H1 (cell line): Measurements from ENCODE around the gene UTRN. TPM values are rescaled to one million over a fixed set of nuclear protein-coding genes. Genes with fewer than 3 reads are reported as not detected.

Experiments used
- polyA plus RNA-seq, 7 experiments: library from polyadenylated mRNA; depleted of rRNA in 3 of 7; stranded (reverse) in 5 of 7; unstranded in 2 of 7; fragments of >200 nt in 5 of 7; fragments of 200-250 nt in 2 of 7; gene quantifications; 1 replicate in 5 of 7; 2 replicates in 1 of 7; 4 replicates in 1 of 7; pipeline versions ENCODE4 v1.2.1 to v1.2.3, GENCODE V29; 2011 to 2013; ENCODE audit warnings: missing spikeins in 2 of 7, mixed read lengths in 2 of 7
- total RNA-seq: library from RNA; stranded (reverse); fragmentation: NEBNext Ultra II Directional; extraction: Animal tissue kit (Norgen Biotek cat#: 25700); gene quantifications from 2 replicates; pipeline ENCODE4 v1.2.1, GENCODE V29; 2021
- TF ChIP-seq, protein P1 (sequence below): fragments of 300-600 bp; sonication (generic); IDR thresholded peaks from 2 replicates; pipeline ENCODE4 v1.7.1; 2012; ENCODE audit warnings: low read length, moderate library complexity, mild to moderate bottlenecking, inconsistent platforms; ENCODE audit not compliant: insufficient replicate concordance

The UTRN gene
- total and polyA plus RNA-seq, 2 of the 8 experiments (the other 6 are each of a cell fraction or from before 2014, with no cell fraction given) = 25.0 to 112 TPM

DNA sequence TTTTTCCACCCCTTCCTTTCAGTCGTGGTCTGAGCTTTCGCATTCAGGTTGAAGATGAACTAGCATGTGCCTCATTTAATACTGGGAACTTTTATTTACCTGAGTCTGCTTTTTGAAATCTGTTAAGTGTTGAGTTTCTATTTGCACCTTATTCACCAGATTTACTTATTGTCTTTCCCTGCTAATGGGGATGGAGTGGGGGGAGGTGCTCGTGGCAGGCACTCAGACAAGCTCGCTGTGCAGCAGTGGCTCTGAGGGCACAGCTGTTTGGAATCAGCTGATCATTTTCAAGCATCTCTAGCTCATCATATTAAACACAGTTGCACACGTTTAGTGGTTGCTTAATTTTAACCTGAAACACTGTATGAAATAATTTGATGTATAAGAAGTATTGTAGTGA is 35.6 kb downstream of the UTRN start (continued):
- TF ChIP-seq, protein P1, sequence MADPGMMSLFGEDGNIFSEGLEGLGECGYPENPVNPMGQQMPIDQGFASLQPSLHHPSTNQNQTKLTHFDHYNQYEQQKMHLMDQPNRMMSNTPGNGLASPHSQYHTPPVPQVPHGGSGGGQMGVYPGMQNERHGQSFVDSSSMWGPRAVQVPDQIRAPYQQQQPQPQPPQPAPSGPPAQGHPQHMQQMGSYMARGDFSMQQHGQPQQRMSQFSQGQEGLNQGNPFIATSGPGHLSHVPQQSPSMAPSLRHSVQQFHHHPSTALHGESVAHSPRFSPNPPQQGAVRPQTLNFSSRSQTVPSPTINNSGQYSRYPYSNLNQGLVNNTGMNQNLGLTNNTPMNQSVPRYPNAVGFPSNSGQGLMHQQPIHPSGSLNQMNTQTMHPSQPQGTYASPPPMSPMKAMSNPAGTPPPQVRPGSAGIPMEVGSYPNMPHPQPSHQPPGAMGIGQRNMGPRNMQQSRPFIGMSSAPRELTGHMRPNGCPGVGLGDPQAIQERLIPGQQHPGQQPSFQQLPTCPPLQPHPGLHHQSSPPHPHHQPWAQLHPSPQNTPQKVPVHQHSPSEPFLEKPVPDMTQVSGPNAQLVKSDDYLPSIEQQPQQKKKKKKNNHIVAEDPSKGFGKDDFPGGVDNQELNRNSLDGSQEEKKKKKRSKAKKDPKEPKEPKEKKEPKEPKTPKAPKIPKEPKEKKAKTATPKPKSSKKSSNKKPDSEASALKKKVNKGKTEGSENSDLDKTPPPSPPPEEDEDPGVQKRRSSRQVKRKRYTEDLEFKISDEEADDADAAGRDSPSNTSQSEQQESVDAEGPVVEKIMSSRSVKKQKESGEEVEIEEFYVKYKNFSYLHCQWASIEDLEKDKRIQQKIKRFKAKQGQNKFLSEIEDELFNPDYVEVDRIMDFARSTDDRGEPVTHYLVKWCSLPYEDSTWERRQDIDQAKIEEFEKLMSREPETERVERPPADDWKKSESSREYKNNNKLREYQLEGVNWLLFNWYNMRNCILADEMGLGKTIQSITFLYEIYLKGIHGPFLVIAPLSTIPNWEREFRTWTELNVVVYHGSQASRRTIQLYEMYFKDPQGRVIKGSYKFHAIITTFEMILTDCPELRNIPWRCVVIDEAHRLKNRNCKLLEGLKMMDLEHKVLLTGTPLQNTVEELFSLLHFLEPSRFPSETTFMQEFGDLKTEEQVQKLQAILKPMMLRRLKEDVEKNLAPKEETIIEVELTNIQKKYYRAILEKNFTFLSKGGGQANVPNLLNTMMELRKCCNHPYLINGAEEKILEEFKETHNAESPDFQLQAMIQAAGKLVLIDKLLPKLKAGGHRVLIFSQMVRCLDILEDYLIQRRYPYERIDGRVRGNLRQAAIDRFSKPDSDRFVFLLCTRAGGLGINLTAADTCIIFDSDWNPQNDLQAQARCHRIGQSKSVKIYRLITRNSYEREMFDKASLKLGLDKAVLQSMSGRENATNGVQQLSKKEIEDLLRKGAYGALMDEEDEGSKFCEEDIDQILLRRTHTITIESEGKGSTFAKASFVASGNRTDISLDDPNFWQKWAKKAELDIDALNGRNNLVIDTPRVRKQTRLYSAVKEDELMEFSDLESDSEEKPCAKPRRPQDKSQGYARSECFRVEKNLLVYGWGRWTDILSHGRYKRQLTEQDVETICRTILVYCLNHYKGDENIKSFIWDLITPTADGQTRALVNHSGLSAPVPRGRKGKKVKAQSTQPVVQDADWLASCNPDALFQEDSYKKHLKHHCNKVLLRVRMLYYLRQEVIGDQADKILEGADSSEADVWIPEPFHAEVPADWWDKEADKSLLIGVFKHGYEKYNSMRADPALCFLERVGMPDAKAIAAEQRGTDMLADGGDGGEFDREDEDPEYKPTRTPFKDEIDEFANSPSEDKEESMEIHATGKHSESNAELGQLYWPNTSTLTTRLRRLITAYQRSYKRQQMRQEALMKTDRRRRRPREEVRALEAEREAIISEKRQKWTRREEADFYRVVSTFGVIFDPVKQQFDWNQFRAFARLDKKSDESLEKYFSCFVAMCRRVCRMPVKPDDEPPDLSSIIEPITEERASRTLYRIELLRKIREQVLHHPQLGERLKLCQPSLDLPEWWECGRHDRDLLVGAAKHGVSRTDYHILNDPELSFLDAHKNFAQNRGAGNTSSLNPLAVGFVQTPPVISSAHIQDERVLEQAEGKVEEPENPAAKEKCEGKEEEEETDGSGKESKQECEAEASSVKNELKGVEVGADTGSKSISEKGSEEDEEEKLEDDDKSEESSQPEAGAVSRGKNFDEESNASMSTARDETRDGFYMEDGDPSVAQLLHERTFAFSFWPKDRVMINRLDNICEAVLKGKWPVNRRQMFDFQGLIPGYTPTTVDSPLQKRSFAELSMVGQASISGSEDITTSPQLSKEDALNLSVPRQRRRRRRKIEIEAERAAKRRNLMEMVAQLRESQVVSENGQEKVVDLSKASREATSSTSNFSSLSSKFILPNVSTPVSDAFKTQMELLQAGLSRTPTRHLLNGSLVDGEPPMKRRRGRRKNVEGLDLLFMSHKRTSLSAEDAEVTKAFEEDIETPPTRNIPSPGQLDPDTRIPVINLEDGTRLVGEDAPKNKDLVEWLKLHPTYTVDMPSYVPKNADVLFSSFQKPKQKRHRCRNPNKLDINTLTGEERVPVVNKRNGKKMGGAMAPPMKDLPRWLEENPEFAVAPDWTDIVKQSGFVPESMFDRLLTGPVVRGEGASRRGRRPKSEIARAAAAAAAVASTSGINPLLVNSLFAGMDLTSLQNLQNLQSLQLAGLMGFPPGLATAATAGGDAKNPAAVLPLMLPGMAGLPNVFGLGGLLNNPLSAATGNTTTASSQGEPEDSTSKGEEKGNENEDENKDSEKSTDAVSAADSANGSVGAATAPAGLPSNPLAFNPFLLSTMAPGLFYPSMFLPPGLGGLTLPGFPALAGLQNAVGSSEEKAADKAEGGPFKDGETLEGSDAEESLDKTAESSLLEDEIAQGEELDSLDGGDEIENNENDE = no peak
